ENCODE results near the gene PCMT1. TPM values are rescaled to one million over a fixed set of nuclear protein-coding genes. Genes with fewer than 3 reads are reported as not detected.

The PCMT1 gene
- total and polyA plus RNA-seq, 2 of the 13 experiments (the other 11 are each of a cell fraction or from before 2014, with no cell fraction given) = 112 to 169 TPM

- TF ChIP-seq ETS1 (CRISPR knock-in tag; IDR thresholded peaks at IDR 0.05) = peak; percentile 79; the same call in 1 of the 2 replicates
- TF ChIP-seq ZNF644 (CRISPR knock-in tag; IDR thresholded peaks at IDR 0.05; ENCODE audit: low read depth) = no peak
- TF ChIP-seq BRF2 (CRISPR knock-in tag; IDR thresholded peaks at IDR 0.05) = peak; percentile 87; the same call in 1 of the 2 replicates
- no peak for TF ChIP-seq ZSCAN25 (CRISPR knock-in tag; IDR thresholded peaks at IDR 0.05)
- peak in 1 of 2 experiments; percentile 32; a peak in 1 of 4 replicates for TF ChIP-seq KLF16 (CRISPR knock-in tag; IDR thresholded peaks at IDR 0.05)
- no peak for TF ChIP-seq GTF2F1 (IDR thresholded peaks at IDR 0.05; ENCODE audit: low read length)
- no peak for TF ChIP-seq ARNT (IDR thresholded peaks at IDR 0.05)
- TF ChIP-seq SRF (IDR thresholded peaks at IDR 0.05; ENCODE audit: low read depth, low read length) = no peak
- TF ChIP-seq ERF (CRISPR knock-in tag; IDR thresholded peaks at IDR 0.05) = peak; percentile 60
- TF ChIP-seq RXRA (CRISPR knock-in tag; IDR thresholded peaks at IDR 0.05) = peak; percentile 48; the same call in 1 of the 2 replicates
- no peak; the same call in 1 of the 2 replicates for TF ChIP-seq NFKBIZ (CRISPR knock-in tag; IDR thresholded peaks at IDR 0.05)
- TF ChIP-seq TP53 (CRISPR knock-in tag; conservative IDR thresholded peaks at IDR 0.05) = 0 out of 2 replicates have a peak, but pooled peaks have one; percentile 64
- no peak for TF ChIP-seq ZMAT5 (CRISPR knock-in tag; IDR thresholded peaks at IDR 0.05; ENCODE audit: borderline replicate concordance, low read depth)
- no peak for TF ChIP-seq NFE2 (CRISPR knock-in tag; IDR thresholded peaks at IDR 0.05)
- TF ChIP-seq ZNF292 (CRISPR knock-in tag; IDR thresholded peaks at IDR 0.05; ENCODE audit: borderline replicate concordance, low read depth) = no peak
- no peak for TF ChIP-seq ZBTB44 (CRISPR knock-in tag; IDR thresholded peaks at IDR 0.05)
- TF ChIP-seq ZNF772 (CRISPR knock-in tag; IDR thresholded peaks at IDR 0.05) = peak; percentile 72; the same call in 1 of the 2 replicates
- TF ChIP-seq ZNF615 (CRISPR knock-in tag; IDR thresholded peaks at IDR 0.05; ENCODE audit: borderline replicate concordance) = no peak
- TF ChIP-seq ZBTB34 (CRISPR knock-in tag; IDR thresholded peaks at IDR 0.05) = no peak; the same call in 1 of the 2 replicates
- TF ChIP-seq SP5 (CRISPR knock-in tag; IDR thresholded peaks at IDR 0.05; ENCODE audit: borderline replicate concordance, low read depth) = peak; percentile 68; the same call in 1 of the 2 replicates
- no peak for TF ChIP-seq TEAD3 (CRISPR knock-in tag; optimal IDR thresholded peaks at IDR 0.05; ENCODE audit: borderline replicate concordance)
- TF ChIP-seq CEBPB (IDR thresholded peaks at IDR 0.05; ENCODE audit: borderline replicate concordance, low read depth, low read length) = no peak
- no peak; the same call in 1 of the 2 replicates for TF ChIP-seq THRA (CRISPR knock-in tag; IDR thresholded peaks at IDR 0.05; ENCODE audit: borderline replicate concordance)
Observed at GRCh38 chr6:149749594-149750135, at the start of gene PCMT1 (continued).
